Calu3 (cell line): ENCODE measurements around the gene TNFSF15. TPM values are rescaled to one million over a fixed set of nuclear protein-coding genes. Genes with fewer than 3 reads are reported as not detected.

Experiments
- Bru-seq: library from RNA; stranded (reverse); fragments of 400-500 nt; gene quantifications from one replicate; lab custom pipeline; 2021; lab: Mats Ljungman, UMichigan
- BruChase-seq, 2 experiments: library from RNA; stranded (reverse); fragments of 400-500 nt; gene quantifications; one replicate each; lab custom pipeline; 2021; lab: Mats Ljungman, UMichigan
- BruUV-seq: library from RNA; stranded (reverse); fragments of 400-500 nt; replicated peaks from 2 replicates; lab custom pipeline; 2021; lab: Mats Ljungman, UMichigan
- CTCF ChIA-PET: fragments of 300-600 bp; sonication (Branson Sonifier 250); formaldehyde crosslinking; loops from one replicate; lab custom pipeline; 2022; ENCODE audit warnings: antibody characterized with exemption; lab: Charles Lee
- DNase-seq: peaks from one replicate; pipeline ENCODE4 v3.0.0; 2022
- H3K27ac Mint-ChIP-seq: one replicate; pipeline ENCODE4 v1.8.0; 2022; ENCODE audit warnings: mixed read lengths; ENCODE audit not compliant: unreplicated experiment
- H3K27me3 Mint-ChIP-seq: one replicate; pipeline ENCODE4 v1.8.0; 2022; ENCODE audit warnings: mixed read lengths; ENCODE audit not compliant: unreplicated experiment
- H3K36me3 Mint-ChIP-seq: one replicate; pipeline ENCODE4 v1.8.0; 2022; ENCODE audit warnings: mild to moderate bottlenecking, moderate library complexity, mixed read lengths; ENCODE audit not compliant: insufficient read depth, unreplicated experiment
- H3K4me1 Mint-ChIP-seq: one replicate; pipeline ENCODE4 v1.8.0; 2022; ENCODE audit warnings: mild to moderate bottlenecking, low read depth, mixed read lengths; ENCODE audit not compliant: unreplicated experiment
- H3K4me3 Mint-ChIP-seq: one replicate; pipeline ENCODE4 v1.8.0; 2022; ENCODE audit warnings: mild to moderate bottlenecking, low read depth, moderate library complexity, mixed read lengths; ENCODE audit not compliant: unreplicated experiment
- H3K9me3 Mint-ChIP-seq: one replicate; pipeline ENCODE4 v1.8.0; 2022; ENCODE audit warnings: low read depth, mixed read lengths; ENCODE audit not compliant: unreplicated experiment
- intact Hi-C: fragments of 100-400 bp; cut with micrococcal nuclease; formaldehyde crosslinking; loops from one replicate; pipeline ENCODE4 v1.10.0; 2022; ENCODE audit not compliant: unreplicated experiment
- long read RNA-seq: library from polyadenylated mRNA; stranded (forward); transcript quantifications from one replicate; pipeline ENCODE4 v2.0.0, GENCODE V29; 2022
- total RNA-seq: library from RNA; stranded (reverse); gene quantifications from 2 replicates; pipeline ENCODE4 v1.2.3, GENCODE V29; 2022
- TF ChIP-seq, protein P1 (sequence below): fragments of 200-600 bp; IDR thresholded peaks from one replicate; pipeline ENCODE4 v1.8.0; 2022; ENCODE audit warnings: antibody characterized with exemption; ENCODE audit not compliant: unreplicated experiment

The TNFSF15 gene
- total RNA-seq = 4.9 and 7.5 TPM in 2 replicates
- percentile 68 among the genes with signal in this experiment for Bru-seq, nascent RNA
- BruChase-seq, experiment 1, labeled RNA remaining after a 6-hour chase = percentile 62 among the genes with signal in this experiment
- BruChase-seq, experiment 2, labeled RNA remaining after a 2-hour chase = percentile 63 among the genes with signal in this experiment
- long read RNA-seq, full-length matches to known transcripts = 4 of 5 reads
- long read RNA-seq, partial matches to known transcripts = 0 of 5 reads
- long read RNA-seq, other reads (novel, unspliced or antisense) = 1 of 5 reads

DNA sequence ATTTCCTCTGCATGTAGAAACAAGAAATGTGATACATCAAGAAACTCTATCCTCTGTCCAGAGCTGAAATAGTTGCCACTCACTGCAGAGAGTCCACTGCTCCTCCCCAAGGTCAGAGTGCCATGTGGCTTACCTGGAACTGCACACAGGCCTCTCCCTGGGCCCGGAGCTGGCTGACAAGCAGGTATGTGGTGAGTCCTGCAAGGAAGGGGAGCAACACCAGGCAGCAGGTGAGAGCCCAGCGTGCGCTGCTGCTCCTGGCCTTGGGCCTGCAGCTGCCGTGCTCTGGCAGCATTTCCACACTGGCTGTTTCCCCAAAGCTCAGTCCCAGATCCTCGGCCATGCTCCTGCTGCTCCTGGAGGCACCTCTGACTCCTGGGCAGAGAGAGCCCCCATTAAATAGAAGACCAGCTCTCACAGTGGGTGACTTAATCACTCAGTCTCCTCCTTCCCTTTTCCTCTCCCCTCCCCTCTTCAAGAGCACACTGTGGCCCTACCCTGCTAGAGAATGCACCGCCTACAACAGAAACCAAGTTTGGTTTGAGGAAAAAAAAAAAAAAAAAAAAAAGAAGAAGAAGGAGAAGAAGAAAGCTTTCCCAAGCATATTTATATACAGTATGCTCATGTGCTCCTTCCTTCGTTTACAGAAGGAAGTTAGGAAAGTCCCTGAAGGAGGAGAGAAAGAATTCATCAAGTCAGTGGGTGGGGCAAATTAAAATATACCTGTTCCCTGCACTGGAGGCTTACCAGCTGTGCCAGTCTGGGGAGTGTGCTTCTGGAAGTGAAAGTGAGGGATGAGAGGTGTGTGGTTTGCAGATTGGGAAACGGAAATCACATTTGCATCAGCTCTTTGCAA, at the start of gene TNFSF15:
TSS of gene TNFSF15 (minus strand) at position 370 of the 856 bp plus-strand sequence. CDS start at position 343, 27 bp downstream.
- no peaks in the 10 kb centered on the region for H3K9me3 Mint-ChIP-seq
- peaks cover 19% of the 10 kb centered on the region for H3K36me3 Mint-ChIP-seq
- no peaks in the 10 kb centered on the region for H3K27me3 Mint-ChIP-seq
- H3K27ac Mint-ChIP-seq = peak within 1 kb of the TSS; percentile 62
- CTCF ChIA-PET = interaction anchor here (0.6 to 1.2 kb wide), 3 partner anchors 9 to 101 kb away, joined by 3 read pairs; no protein-coding TSS in a partner anchor
- intact Hi-C loops = loop anchor here (2.0 to 5.0 kb wide), 3 partner anchors 27 to 76 kb away; no protein-coding TSS in a partner anchor
- H3K4me1 Mint-ChIP-seq = peaks cover 45% of the 10 kb centered on the region
- H3K4me3 Mint-ChIP-seq = peak within 1 kb of the TSS; percentile 66
- DNase-seq = peak; percentile 45
- TF ChIP-seq, protein P1, sequence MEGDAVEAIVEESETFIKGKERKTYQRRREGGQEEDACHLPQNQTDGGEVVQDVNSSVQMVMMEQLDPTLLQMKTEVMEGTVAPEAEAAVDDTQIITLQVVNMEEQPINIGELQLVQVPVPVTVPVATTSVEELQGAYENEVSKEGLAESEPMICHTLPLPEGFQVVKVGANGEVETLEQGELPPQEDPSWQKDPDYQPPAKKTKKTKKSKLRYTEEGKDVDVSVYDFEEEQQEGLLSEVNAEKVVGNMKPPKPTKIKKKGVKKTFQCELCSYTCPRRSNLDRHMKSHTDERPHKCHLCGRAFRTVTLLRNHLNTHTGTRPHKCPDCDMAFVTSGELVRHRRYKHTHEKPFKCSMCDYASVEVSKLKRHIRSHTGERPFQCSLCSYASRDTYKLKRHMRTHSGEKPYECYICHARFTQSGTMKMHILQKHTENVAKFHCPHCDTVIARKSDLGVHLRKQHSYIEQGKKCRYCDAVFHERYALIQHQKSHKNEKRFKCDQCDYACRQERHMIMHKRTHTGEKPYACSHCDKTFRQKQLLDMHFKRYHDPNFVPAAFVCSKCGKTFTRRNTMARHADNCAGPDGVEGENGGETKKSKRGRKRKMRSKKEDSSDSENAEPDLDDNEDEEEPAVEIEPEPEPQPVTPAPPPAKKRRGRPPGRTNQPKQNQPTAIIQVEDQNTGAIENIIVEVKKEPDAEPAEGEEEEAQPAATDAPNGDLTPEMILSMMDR = no peak
- no TSS peak for BruUV-seq

DNA sequence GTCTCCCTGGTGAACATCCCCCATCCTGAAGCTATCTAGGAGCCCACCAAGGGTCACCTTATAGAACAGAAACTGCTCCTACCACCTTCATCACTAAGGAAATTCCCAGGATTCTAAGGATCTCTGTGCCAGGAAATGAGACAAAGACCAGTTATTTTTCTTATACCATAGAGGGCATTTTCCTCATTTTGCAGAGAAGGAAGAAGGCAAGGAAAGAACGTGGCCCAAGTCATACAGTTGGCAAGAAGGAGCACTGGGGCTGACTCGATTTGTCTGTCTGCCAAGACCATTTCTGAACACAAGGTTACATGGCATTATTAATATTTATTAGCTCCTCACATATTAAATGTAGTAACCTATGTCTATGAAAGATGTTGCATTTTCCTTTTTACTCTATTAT, 49.6 kb upstream of the TNFSF15 start:
- BruUV-seq = no TSS peak
- Mint-ChIP-seq H3K36me3 (no peaks in the 10 kb centered on the region), H3K27ac (no peak overlapping the region), H3K9me3 (peaks cover 3% of the 10 kb centered on the region), H3K4me1 (peaks cover 19% of the 10 kb centered on the region), H3K4me3 (no peak overlapping the region), H3K27me3 (no peaks in the 10 kb centered on the region)
- no peak for DNase-seq
- CTCF ChIA-PET = interaction anchor here (1.3 kb wide), 1 partner anchor 44 kb away, joined by 3 read pairs; no protein-coding TSS in a partner anchor
- intact Hi-C loops = no loop called here
- TF ChIP-seq, protein P1 = no peak

DNA sequence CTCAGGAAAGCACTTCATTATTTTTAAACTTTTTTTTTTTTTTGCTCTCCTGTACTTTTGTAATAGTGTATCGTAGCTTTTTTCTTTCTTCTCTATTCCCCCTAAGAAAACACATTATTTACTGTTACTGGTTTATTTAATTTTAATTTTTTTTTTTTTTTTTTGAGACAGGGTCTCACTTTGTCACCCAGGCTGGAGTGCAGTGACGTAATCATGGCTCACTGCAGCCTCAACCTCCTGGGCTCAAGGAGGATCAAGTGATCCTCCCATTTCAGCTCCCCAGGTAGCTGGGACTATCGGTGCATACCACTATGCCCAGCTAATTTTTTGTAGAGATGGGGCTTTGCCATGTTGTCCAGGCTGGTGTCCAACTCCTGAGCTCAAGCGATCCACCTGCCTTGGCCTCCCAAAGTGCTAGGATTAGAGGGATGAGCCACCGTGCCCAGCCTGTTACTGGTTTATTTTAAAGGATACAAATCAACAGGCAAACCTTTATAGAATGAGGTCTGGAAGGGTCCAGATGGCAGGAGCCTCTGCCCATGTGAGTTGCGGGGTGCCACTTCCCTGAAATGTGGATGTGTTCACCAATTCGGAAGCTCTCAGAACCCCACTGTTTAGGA, 49.0 kb upstream of the TNFSF15 start:
- H3K9me3 Mint-ChIP-seq = peaks cover 3% of the 10 kb centered on the region
- H3K4me3 Mint-ChIP-seq = no peak overlapping the region
- no peaks in the 10 kb centered on the region for H3K36me3 Mint-ChIP-seq
- no peak for DNase-seq
- TF ChIP-seq, protein P1 = no peak
- CTCF ChIA-PET = interaction anchor here (1.3 kb wide), 1 partner anchor 44 kb away, joined by 3 read pairs; no protein-coding TSS in a partner anchor
- H3K27ac Mint-ChIP-seq = no peak overlapping the region
- no peaks in the 10 kb centered on the region for H3K27me3 Mint-ChIP-seq
- no TSS peak for BruUV-seq
- peaks cover 19% of the 10 kb centered on the region for H3K4me1 Mint-ChIP-seq
- intact Hi-C loops = no loop called here
